Measurements from ENCODE around the gene ZFP1. TPM values are rescaled to one million over a fixed set of nuclear protein-coding genes. Genes with fewer than 3 reads are reported as not detected.

Gene ZFP1
- total RNA-seq, 1 donor from 2014 or later: 13.2 TPM

DNA sequence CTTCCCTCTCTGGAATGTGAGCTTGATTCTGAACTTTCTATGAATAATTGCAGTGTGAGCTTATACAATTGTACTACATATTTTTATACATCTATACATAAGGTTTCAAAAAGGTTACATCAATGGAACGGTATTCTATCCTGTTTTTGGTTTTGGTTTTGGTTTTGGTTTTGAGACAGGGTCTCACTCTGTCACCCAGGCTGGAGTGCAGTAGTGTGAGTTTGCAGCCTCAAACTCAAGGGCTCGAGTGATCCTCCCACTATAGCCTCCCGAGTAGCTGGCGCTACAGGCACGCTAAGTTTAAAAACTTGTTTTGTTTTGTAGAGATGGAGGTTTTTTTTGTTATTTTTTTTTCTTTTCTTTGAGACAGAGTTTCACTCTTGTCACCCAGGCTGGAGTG lies 71.5 kb downstream of the ZFP1 start:
- intact Hi-C loops (cut with micrococcal nuclease): loop anchor here (1.0 kb wide), 1 partner anchor 21 kb away; no protein-coding TSS in a partner anchor

Other genes starting within 250 kb of the ZFP1 start
- gene WDR59, start 163.4 kb upstream of the ZFP1 start, total RNA-seq: 86.1 and 87.0 TPM in 2 replicates
- 48.0 and 49.0 TPM in 2 replicates for gene ZNRF1, start 149.5 kb upstream of the ZFP1 start, total RNA-seq
- gene LDHD, start 31.7 kb upstream of the ZFP1 start, total RNA-seq: 0.27 and 0.78 TPM in 2 replicates
- not detected in 2 replicates for gene CTRB2, start 58.6 kb downstream of the ZFP1 start, total RNA-seq
- gene CTRB1, start 70.5 kb downstream of the ZFP1 start, total RNA-seq: not detected in 2 replicates
- not detected in 2 replicates for gene BCAR1, start 103.1 kb downstream of the ZFP1 start, total RNA-seq